SU-DHL-6 (cell line): ENCODE data around the gene FBLN7.

ENCODE experiments used
- H2AFZ ChIP-seq: fragments of 200-600 bp; sonication (generic); 2 replicates; pipeline ENCODE4 v1.6.1; 2014; ENCODE audit warnings: low read depth, mild to moderate bottlenecking, moderate library complexity, mixed read lengths, antibody characterized with exemption, low read length; ENCODE audit not compliant: severe bottlenecking
- H3F3A ChIP-seq: fragments of 200-600 bp; shearing (Covaris generic); 2 replicates; pipeline ENCODE4 v1.6.0; 2016; ENCODE audit warnings: antibody characterized with exemption, mild to moderate bottlenecking; ENCODE audit not compliant: insufficient read depth
- H3K27ac ChIP-seq: fragments of 200-600 bp; sonication (generic); 2 replicates; pipeline ENCODE4 v1.5.1; 2016; ENCODE audit warnings: low read depth, mild to moderate bottlenecking, low read length, moderate library complexity, mixed read lengths
- H3K27me3 ChIP-seq: fragments of 200-600 bp; sonication (generic), shearing (Covaris generic); 2 replicates; pipeline ENCODE4 v1.6.0; 2014; ENCODE audit warnings: mild to moderate bottlenecking, low read length
- H3K36me3 ChIP-seq: fragments of 200-600 bp; sonication (generic); 2 replicates; pipeline ENCODE4 v1.6.1; 2014; ENCODE audit warnings: mild to moderate bottlenecking, low read length, mixed read lengths
- H3K4me2 ChIP-seq: fragments of 300-600, 200-600 bp; shearing (Covaris generic), sonication (generic); 2 replicates; pipeline ENCODE4 v1.6.0; 2014; ENCODE audit warnings: low read length, low read depth, mild to moderate bottlenecking; ENCODE audit not compliant: poor library complexity, severe bottlenecking
- H3K4me3 ChIP-seq: fragments of 200-600 bp; sonication (generic); 2 replicates; pipeline ENCODE4 v1.5.1; 2014; ENCODE audit warnings: antibody characterized with exemption, low read length, mild to moderate bottlenecking, mixed read lengths; ENCODE audit not compliant: insufficient read depth, poor library complexity, severe bottlenecking
- H3K79me2 ChIP-seq: fragments of 200-600 bp; sonication (generic); 2 replicates; pipeline ENCODE4 v1.6.1; 2014; ENCODE audit warnings: mild to moderate bottlenecking, low read length, moderate library complexity; ENCODE audit not compliant: insufficient read depth
- H3K9ac ChIP-seq: fragments of 200-600 bp; sonication (generic); 2 replicates; pipeline ENCODE4 v1.7.0; 2014; ENCODE audit warnings: mild to moderate bottlenecking, low read length
- H3K9me2 ChIP-seq: fragments of 200-600 bp; sonication (generic); replicated peaks from 2 replicates; pipeline ENCODE4 v1.6.1; 2014; ENCODE audit warnings: low read length; ENCODE audit not compliant: insufficient read depth
- H3K9me3 ChIP-seq: fragments of 200-600 bp; sonication (generic); 2 replicates; pipeline ENCODE4 v1.6.1; 2014; ENCODE audit warnings: low read length, mixed read lengths; ENCODE audit not compliant: insufficient read depth
- H4K20me1 ChIP-seq: fragments of 200-600 bp; sonication (generic); 2 replicates; pipeline ENCODE4 v1.6.1; 2014; ENCODE audit warnings: low read depth, mild to moderate bottlenecking, antibody characterized with exemption, low read length, moderate library complexity, mixed read lengths
- EZH2phosphoT487 ChIP-seq: fragments of 200-600 bp; sonication (generic), shearing (Covaris generic); conservative IDR thresholded peaks from 2 replicates; pipeline ENCODE4 v1.6.1; 2018; ENCODE audit warnings: mild to moderate bottlenecking, antibody characterized with exemption, low read length, moderate library complexity, mixed read lengths
- TF ChIP-seq, protein P1 (sequence below): fragments of 200-600 bp; sonication (generic); IDR thresholded peaks from one replicate; pipeline ENCODE4 v1.5.1; 2017; ENCODE audit warnings: antibody characterized with exemption, mild to moderate bottlenecking, low read length, moderate library complexity; ENCODE audit not compliant: insufficient read depth, poor library complexity, severe bottlenecking

Gene FBLN7, protein sequence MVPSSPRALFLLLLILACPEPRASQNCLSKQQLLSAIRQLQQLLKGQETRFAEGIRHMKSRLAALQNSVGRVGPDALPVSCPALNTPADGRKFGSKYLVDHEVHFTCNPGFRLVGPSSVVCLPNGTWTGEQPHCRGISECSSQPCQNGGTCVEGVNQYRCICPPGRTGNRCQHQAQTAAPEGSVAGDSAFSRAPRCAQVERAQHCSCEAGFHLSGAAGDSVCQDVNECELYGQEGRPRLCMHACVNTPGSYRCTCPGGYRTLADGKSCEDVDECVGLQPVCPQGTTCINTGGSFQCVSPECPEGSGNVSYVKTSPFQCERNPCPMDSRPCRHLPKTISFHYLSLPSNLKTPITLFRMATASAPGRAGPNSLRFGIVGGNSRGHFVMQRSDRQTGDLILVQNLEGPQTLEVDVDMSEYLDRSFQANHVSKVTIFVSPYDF

GRCh38 chr2:112138159-112139032 lies at the start of gene FBLN7:
FBLN7 (plus strand) TSS chr2:112138385; CDS start chr2:112138656, 271 bp downstream.
- Histone ChIP-seq H3F3A (no peaks in the 10 kb centered on the region), H3K36me3 (no peaks in the 10 kb centered on the region), H2AFZ (no peak within 1 kb of the TSS), H3K27me3 (no peaks in the 10 kb centered on the region), H3K4me3 (no peak within 1 kb of the TSS), H3K9me3 (no peaks in the 10 kb centered on the region), H3K9ac (no peak within 1 kb of the TSS), H3K79me2 (no peaks in the 10 kb centered on the region), H4K20me1 (no peaks in the 10 kb centered on the region), H3K4me2 (no peak within 1 kb of the TSS), H3K9me2 (no peaks in the 10 kb centered on the region), H3K27ac (no peak within 1 kb of the TSS)
- no peak for TF ChIP-seq EZH2phosphoT487
- TF ChIP-seq, protein P1, sequence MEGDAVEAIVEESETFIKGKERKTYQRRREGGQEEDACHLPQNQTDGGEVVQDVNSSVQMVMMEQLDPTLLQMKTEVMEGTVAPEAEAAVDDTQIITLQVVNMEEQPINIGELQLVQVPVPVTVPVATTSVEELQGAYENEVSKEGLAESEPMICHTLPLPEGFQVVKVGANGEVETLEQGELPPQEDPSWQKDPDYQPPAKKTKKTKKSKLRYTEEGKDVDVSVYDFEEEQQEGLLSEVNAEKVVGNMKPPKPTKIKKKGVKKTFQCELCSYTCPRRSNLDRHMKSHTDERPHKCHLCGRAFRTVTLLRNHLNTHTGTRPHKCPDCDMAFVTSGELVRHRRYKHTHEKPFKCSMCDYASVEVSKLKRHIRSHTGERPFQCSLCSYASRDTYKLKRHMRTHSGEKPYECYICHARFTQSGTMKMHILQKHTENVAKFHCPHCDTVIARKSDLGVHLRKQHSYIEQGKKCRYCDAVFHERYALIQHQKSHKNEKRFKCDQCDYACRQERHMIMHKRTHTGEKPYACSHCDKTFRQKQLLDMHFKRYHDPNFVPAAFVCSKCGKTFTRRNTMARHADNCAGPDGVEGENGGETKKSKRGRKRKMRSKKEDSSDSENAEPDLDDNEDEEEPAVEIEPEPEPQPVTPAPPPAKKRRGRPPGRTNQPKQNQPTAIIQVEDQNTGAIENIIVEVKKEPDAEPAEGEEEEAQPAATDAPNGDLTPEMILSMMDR = no peak

DNA sequence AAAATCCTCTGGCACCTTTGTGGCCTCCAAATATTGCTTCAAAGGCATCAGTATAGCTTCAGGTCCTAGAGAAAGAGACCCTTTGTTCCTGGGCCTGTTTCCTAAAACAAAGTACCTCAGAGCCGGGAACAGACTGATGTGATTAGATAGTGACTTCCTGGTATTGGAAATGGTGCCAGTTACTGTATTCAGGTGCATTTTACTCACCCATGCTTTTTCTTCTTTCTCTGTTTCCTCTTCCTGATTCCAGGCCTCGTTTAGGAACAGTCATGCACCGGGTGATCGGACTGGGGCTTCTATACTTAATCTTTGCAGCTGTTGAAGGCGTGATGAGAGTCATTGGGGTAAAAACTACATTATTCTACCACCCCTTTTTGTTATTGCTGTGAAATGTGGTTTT lies 48.8 kb upstream of the FBLN7 start:
- H3K36me3 ChIP-seq = peaks cover 11% of the 10 kb centered on the region
- H2AFZ ChIP-seq = no peak overlapping the region
- no peaks in the 10 kb centered on the region for H4K20me1 ChIP-seq
- H3K4me3 ChIP-seq = no peak overlapping the region
- H3K9me3 ChIP-seq = no peaks in the 10 kb centered on the region
- no peak overlapping the region for H3K4me2 ChIP-seq
- H3K79me2 ChIP-seq = no peaks in the 10 kb centered on the region
- no peaks in the 10 kb centered on the region for H3K27me3 ChIP-seq
- peaks cover 32% of the 10 kb centered on the region for H3F3A ChIP-seq
- H3K9me2 ChIP-seq = no peaks in the 10 kb centered on the region
- H3K27ac ChIP-seq = no peak overlapping the region
- TF ChIP-seq, protein P1 = no peak
- no peak for TF ChIP-seq EZH2phosphoT487
- H3K9ac ChIP-seq = no peak overlapping the region

GRCh38 chr2:112092286-112093041 lies 45.7 kb upstream of the FBLN7 start:
- TF ChIP-seq, protein P1 = no peak
- no peak for TF ChIP-seq EZH2phosphoT487
- Histone ChIP-seq H3K9me3 (no peaks in the 10 kb centered on the region), H3F3A (peaks cover 14% of the 10 kb centered on the region), H3K4me2 (no peak overlapping the region), H2AFZ (no peak overlapping the region), H3K9ac (no peak overlapping the region), H3K27me3 (no peaks in the 10 kb centered on the region), H3K79me2 (no peaks in the 10 kb centered on the region), H3K27ac (peak overlapping the region; percentile 29; the same call in 1 of the 2 replicates), H3K9me2 (no peaks in the 10 kb centered on the region), H4K20me1 (no peaks in the 10 kb centered on the region), H3K36me3 (peaks cover 26% of the 10 kb centered on the region), H3K4me3 (no peak overlapping the region)
